NCI-H146 treated with DMSO at 0.1 percent for 48 hours (cell line): Measurements from ENCODE around the gene DHRS1.
A peak's percentile ranks its signal among the peaks of the same experiment; 100 is the strongest.

Source experiments
- DNase-seq: peaks from one replicate; lab custom pipeline; 2025; ENCODE audit not compliant: unreplicated experiment; lab: John Stamatoyannopoulos, UW

The DHRS1 gene

DNA sequence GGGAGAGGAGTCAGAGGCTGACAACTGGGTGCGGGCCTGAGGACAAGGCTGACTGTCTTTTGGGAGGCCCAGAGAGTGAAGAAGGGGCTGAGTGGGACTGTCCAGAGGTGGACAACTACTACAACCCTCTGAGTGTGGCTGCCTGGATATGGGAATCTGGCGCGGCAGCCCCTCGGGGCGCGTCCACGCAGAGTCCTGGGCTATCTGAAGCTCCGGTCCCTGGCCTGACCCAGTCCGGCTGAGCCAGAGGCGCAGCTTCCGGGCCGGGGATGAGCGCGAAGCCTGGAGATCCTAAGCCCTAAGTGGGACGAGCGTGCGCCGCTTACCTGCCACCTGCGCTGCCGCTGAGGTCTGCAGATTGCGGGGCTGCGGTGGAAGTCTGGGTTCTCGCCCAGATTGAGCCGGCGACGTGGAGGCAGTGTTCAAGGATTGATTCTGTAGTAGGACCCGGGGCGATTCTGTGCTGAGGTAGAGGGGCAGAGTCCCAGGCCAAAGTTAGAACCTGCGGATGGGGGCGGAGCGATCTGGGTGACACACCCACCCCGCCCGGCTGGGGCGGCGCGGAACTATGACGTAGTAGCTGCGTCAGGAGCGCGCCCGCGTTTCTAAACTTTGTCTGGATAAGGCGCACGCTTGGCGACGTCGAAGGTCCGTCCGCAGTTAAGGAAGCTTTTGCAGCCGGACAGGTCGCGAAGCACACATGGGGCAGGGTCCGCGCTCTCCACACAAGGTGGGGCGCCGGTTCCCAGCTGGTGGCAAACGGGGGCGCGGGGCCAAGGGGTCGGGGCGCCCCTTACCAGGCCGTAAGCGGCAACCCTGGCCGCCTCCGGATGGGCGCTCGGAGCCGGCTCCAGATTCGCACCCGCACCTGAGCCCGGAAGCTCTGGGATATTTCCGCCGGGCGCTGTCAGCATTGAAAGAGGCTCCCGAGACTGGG, at the start of gene DHRS1, which contains the start of gene NOP9:
Gene DHRS1 (minus strand): TSS at position 526 of the 937 bp plus-strand sequence. CDS start 674 bp downstream, outside the sequence.
Gene NOP9 (plus strand): TSS at position 596 of the 937 bp plus-strand sequence. CDS start 105 bp downstream, at position 701.
- DNase-seq, result peak; percentile 65

DNA sequence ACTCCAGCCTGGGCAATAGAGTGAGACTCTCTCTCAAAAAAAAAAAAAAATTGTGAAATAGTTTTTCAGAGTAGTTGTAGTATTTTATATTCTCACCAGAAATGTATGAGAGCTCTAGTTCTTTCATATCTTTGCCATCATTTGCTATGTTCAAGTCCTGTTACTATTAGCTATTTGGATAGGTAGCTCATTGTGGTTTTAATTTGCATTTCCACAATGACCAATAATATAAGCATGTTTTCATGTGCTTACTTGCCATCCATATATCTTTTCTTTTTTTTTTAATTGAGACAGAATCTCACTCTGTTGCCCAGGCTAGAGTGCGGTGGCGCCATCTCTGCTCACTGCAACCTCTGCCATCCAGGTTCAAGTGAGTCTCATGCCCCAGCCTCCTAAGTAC, 48.6 kb upstream of the DHRS1 start:
- no peak for DNase-seq

DNA sequence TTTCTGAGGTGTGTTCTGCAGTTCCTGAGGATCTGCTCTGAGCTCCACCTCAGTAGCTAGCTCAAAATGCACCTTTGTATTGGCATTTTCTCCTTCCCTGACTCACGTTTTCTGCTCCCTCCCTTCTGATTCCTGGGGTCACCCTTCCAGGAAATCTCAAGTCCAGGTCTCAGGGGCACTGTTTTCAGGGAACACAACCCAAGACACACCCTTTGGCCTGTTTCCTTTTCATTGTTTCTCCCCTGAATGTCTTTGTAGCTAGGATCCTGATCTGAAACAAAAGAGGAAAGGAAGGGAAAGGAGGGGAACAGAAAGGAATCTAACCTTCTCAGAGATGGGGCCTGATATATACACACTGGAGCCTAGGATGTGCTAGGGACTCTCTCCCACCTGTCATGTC, 47.6 kb upstream of the DHRS1 start:
- no peak for DNase-seq

DNA sequence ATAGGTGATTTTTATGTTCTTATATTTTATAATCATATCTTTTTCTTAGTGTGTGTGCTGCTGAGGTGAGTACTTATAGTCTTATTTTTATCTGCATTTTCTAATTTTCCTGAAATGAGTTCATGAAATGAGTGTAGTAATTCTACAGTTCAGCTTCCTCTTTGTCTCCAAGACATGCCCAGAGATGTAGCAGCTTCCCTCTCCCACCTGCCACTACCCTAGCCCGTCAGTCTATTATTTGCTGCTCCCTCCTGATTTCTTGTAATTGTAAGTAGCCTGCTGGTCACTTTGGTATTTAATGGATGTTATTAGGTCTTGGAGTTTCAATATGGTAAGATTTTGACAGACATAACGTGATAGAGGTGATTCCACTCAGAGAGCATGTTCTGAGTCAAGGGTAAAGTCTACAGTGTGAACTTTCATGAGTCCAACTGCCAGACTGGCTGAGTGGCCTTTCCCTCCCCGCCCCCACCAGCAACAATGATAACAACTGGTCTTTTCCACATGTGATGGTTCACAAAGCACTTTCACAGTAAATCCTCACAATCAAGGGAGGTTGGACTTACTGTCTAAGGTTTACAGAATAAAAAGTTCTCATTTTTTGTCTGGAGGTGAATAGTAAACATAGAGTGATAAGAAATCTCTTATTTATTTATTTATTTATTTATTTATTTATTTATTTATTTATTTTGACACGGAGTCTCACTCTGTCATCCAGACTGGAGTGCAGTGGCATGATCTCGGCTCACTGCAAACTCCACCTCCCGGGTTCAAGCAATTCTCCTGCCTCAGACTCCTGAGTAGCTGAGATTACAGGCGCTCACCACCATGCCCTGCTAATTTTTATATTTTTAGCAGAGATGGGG, 44.4 kb upstream of the DHRS1 start:
- no peak for DNase-seq

DNA sequence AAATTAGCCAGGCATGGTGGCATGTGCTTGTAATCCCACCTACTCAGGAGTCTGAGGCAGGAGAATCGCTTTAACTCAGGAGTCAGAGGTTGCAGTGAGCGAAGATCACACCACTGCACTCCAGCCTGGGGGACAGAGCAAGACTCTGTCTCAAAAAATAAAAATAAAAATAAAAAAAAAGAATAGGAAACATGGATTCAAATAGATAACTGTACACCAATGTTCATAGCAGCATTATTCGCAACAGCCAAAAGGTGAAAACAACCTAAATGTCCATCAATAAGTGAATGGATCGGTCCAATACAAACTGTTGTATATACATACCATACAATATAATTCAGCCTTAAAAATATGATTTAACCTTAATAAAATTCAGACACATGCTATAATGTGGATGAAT, 43.3 kb upstream of the DHRS1 start:
- no peak for DNase-seq

DNA sequence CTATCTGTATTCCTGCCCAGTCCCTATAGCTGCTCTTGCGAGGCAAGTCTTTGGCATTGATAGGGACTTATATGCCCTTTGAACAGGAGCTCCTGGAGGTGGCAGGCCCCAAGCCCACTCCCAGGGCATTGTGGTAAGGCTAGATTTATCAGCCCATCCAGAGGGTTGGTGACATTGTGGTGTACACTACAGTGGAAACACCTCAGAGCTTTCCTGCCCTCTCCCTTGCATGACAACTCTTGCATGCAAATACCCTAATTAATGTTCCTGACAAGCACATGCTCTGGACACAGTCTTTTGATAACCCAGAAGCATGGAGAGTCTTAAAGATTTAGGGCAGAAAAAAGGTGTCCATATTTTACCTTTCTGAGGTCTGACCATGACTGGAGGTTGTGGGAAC, 41.0 kb upstream of the DHRS1 start:
- no peak for DNase-seq

DNA sequence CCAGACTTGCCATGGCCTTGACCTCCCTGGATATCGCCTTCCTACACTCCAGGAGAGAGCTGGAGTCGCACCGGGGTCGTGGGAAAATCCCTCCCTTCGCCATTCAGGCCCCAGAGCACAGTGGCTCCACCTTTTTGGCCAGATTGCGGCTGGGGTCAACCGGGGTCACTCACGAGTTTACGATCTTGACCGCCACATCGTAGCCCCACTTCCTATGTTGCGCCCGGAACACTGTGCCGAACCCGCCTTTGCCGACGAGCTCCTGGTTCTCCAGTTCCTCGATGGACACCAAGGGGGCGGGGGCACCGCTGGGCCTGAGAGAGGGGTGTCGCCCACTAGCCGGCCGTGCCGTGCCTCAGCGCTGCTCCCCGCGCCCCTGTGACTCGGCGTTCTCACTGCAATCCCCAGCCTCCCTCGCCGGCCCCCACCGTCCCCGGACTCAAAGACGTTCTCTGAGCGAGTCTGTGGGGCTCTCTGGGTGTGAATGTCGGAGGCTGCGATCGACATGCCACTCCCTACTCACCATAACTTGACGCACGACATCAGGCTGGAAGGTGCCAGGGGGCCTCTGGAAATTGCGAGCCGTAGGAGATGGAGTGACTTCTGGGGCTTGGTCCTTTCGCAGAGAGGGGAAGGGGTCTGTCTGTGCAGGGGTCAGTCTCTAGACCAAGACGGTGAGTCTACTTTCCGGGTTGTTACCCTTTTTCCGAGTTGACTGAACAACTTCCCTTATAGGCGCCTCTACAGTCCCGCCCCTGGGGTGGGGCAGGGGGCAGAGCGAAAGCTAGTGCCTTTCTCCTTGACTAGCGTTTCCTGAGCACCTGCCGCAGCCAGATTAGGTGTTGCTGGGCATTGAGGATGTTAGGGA, 39.9 kb upstream of the DHRS1 start, which contains the start of gene RIPK3:
Gene RIPK3 (minus strand): TSS at position 708 of the 868 bp plus-strand sequence. CDS start 165 bp downstream, at position 543.
- DNase-seq, result no peak

DNA sequence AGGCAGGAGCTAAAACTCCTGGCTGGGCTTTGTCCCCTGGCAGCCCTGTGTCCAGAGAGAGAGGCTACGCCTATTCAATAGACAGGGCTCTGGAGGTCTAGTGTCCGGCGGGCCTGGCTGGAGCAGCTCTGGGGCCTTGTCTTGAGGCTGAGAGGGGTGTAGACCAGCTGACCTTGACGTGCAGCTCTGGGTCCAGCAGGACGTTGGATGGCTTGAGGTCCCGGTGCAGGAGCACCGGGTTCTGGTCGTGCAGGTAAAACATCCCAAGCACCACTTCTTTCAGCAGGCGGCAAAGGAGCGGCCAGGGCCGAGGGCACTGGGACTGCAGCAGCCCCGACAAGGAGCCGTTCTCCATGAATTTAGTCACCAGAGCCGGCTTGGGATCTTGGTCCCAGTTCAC, 39.3 kb upstream of the DHRS1 start:
- no peak for DNase-seq

DNA sequence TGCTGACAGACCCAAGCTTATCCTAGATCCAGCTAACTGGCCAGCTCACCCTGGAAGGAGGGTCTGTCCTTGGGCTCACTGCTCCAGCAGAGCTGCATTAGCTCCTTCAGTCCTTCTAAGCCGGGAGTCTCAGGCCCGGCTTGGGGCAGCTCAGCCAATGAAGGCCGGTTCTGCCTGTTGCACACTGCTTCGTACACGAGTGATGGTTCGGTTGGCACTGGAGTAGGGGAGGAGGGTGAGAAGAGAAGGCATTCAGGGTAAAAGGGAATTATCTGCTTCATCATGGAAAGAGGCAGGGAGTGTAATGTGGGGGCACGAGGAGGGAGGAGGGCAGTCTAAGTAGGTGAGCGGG, 38.2 kb upstream of the DHRS1 start:
- no peak for DNase-seq

DNA sequence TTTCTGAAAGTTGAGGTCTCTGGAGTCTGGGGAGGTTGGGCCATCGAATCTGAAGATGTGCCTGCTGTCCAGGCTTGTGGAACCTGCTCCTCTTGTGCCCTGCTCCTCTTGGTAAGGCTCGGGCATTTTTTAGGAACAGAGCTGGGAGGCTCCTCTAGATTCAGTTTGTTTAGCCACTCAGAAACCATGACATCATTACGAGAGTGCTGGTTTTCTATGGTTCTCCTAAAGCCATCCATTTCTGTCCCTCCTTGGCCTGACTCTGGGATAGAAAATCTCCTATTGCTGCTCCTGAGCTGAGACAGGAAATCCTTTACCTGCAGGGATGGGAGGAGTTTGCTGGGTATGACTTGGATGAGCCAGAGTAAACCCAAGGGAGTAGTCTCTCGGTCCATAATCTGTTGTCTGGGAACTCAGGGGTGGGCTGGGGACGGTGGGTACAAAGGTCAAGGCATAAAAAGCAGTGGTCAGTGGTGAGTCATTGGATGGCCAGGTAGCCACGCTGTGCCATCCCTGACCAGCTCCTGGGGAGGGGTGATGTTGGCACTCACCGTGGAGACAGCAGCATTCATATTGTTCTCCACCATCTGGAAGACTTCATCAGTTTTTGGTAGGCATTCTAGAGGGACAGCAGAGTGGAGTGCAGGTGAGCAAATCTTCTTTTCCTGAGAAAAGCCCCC, 37.7 kb upstream of the DHRS1 start:
- DNase-seq, result no peak

DNA sequence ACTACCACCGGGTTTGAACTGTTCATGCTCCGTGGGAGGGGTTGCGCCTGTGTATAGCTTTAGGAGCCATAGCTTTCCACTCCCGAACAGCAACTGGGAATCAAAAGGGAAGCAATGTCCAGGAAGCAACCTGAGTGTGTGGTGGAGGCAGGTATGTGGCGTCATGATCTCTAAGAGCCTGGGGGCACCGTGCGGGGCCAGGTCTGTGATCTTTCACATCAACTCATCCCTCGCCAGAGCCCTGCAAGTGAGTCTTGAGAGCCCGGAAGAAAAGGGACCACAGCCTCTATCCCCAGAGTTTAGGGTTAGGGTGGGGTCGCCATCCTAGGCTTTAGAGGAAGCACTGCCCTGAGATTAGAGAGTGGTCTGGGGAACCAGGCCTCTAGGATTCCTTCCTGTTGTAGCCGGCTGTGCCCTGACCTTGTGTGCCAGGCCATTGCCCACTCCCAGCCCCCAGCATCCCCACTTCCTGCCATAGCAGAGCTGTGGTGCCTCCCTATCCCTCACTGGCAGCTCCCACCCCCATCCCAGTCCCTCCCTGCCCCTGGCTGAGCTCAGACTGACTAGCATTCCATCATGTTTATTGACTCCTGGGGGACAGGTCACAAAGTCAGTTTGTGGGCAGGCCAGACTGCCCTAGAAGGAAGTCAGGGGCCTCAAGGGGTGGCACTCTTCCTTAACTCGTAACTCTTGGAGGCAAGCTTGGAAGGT, 36.0 kb upstream of the DHRS1 start:
- no peak for DNase-seq

DNA sequence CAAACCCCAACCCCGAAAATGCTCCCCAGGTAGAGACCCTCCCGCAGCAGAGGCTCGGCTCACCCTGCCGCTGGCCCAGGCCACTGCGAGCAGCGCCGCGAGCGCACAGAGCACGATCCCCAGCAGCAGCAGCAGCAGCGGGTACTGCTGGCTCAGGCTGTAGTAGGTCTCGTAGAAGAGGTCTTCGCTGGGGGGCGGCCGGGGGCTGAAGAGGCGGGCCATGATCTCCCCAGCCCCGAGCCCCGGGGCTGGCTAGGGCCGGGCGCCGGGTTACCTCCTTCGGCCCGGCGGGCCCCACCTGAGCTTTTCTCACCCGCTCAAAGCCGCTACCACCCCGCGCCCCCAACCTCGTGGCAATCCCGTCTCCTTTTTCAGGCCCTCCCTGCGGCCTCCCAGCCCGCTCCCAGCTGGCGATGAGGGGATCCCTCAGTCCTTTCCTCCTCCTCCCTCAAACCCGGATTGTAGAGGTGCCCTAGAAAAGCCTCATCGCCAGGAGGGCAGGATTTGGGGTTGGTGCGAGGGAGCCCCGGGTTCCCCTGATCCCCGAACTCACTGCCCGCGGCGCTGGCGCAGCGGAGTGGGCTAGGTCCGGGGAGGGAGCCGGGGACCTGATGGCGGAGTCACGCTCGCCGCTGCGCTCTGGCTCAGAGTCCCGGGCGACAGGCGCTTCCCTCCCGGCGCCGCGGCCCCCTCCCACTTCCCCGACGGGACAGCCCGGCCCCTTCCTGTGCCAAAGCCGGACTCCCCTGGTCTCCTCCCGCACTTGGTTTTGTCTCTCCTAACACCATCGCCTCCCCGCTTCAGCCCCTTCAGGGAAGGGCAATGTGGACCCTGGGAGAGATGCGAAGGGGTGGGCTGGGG, 35.1 kb upstream of the DHRS1 start, which contains the start of gene ADCY4:
Gene ADCY4 (minus strand): TSS at position 641 of the 861 bp plus-strand sequence. CDS start 419 bp downstream, at position 222.
- DNase-seq, result no peak

DNA sequence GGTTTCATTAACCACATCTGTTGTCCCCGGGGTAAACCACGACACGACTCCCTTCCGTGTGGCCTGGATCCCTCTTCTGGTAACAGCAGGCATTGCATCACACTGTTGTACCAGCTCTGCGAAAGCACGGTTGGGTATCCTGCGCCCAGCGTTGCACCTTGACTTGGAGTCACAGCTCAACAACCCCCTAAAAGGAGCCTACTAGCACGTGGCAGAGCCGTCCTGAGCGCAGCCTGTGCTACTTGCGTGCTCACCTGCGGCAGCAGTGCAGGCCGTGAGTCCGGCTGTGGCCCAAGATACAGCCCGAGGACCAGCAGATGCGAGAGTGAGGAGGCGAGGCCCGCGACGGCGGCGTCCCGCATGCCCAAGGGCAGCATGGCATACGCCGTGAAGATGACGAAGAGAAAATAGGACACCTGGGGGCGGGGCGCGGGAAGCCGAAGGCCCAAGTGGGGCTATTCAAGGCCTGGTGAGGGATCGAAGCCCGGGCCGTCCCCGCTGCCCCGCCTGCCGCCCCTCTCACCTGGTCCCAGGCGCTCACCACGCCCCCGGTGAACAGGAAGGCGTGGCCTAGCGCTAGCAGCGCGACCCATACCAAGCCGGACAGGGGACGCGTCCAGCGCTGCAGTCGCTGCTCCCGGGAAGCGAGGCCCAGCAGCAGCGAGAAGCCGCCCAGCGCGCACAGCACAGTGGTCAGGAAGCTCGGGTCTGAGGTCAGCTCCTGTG, 32.9 kb upstream of the DHRS1 start:
- DNase-seq, result peak; percentile 48

DNA sequence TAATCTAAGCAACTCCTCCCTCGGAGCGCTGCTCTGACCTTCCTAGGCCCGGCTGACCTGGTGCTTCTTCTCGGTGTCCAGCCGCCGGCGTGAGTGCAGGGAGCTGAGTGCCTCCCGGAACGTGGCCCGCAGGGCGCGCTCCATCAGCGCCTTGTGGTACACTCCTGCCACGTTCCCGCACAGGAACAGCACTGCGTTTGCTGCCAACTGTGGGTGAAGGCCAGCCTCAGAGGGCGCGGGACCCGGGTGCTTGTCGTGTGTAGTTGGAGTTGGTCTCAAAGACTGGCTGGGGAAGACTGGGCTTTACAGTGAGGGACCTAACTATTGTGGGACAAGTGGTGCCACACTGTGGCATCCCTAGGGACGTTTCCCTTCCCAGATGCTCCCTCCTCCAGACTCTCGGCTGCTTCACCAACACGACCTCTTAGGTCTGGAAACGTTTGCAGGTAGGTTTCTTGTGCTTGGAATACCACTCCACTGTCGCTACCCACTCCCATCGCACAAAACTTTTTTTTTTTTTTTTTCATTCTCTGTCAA, 32.2 kb upstream of the DHRS1 start:
- no peak for DNase-seq

DNA sequence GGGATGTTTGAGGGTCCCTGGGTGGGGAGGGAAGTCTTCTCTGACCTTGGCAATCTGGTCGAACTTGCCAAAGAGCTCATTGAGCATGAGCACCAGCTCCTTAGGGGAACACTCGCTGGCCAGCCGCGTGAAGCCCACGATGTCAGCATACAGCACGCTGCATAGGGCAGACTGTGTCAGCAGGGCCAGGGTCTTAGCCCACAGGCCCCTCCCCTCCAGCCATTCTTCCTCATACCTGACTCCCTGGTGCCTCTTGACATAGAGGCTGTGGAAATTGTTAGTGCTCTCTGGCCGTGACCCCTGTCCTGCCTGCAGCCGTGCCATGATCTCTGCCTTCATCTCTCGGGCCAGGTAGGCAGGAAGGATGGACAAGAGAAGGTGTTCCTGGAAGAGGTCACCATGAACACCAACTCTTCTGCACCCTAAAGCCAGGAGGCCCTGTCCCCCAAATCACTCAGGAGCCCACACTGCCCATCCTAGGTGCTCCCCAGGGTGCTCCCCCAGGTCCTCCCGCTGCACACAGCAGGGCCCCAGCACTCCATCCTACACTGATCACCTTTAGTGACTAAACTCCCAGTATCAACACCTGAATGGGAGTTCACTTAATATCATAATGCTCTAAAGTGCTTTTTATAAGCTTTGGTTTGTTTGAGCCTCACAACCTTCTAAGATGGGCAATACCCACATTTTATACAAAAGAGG, 31.5 kb upstream of the DHRS1 start:
- DNase-seq, result no peak

DNA sequence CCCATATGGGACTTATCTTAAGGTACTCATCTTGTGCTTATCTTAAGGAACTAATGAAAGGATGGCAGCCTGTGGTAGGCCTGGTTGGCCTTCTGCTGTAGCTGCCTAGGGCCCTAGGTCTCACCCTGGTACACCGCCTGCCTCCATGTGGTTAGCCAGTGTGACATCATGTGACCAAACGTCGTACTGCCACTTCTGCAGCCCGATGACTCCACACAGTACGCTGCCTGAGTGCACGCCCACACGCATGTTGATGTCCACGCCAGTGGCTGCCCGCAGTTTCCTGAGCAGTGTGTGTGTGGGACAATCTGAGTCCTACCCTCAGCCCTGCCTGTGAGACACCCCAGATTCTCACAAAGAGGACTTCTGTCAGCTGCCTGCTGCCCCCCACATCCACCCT, 30.2 kb upstream of the DHRS1 start:
- DNase-seq, result no peak

DNA sequence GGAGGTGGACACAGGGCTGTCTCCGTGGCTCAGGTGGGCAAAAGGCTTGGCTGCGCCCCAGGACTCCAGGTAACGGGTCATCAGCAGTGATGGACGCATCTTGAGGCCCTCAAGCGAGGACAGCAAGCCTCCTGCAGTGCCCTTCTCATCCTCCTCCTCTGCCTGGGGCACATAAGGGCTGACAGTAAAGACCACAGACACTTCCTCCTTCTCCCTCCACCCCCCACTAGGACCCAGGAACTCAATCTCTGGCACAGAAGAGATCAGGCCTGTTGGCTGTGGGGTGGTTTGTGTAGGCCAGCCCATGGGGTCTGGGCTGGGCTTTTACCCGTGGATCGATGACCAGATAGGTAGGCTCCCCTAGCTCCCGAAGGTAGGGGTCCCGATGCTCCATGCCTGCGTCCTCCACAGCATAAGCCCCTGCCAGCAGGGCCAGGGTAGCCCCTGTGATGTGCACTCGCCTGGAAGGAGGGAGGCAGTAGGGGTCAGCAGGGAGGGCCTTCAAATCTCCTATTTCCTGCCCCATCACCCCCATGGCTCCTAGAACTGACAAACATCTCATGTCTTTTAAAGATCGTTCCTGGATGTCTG, 29.6 kb upstream of the DHRS1 start:
- DNase-seq, result no peak
